Measurements from ENCODE around the gene TMEM19. TPM values are rescaled to one million over a fixed set of nuclear protein-coding genes. Genes with fewer than 3 reads are reported as not detected.

The TMEM19 gene
- total RNA-seq, 1 experiment from 2014 or later: 17.3 TPM

- Histone ChIP-seq H4K8ac (replicated peaks; ENCODE audit: insufficient read length, low read depth, low read length) (no peak overlapping the region), H3K4me1 (ENCODE audit: insufficient read depth, low read length) (no peaks in the 10 kb centered on the region), H2AK5ac (ENCODE audit: insufficient read length, low read length) (no peak overlapping the region), H3K4ac (ENCODE audit: low read depth, low read length) (no peak overlapping the region), H3K23ac (ENCODE audit: insufficient read length, low read depth, low read length) (no peak overlapping the region), H3K79me1 (ENCODE audit: insufficient read depth, low read depth, low read length, poor library complexity, severe bottlenecking) (no peaks in the 10 kb centered on the region), H3K79me2 (ENCODE audit: insufficient read depth, low read length) (no peaks in the 10 kb centered on the region), H2AFZ (ENCODE audit: low read length) (no peak overlapping the region), H3K14ac (ENCODE audit: insufficient read depth, low read length) (no peak overlapping the region), H3K9ac (ENCODE audit: extremely low read depth, insufficient read length, low read length) (no peak overlapping the region), H2BK120ac (ENCODE audit: low read depth, low read length, poor library complexity, severe bottlenecking) (no peak overlapping the region), H3K9me3 (ENCODE audit: control insufficient read depth, low read depth, low read length) (no peaks in the 10 kb centered on the region), H2BK5ac (ENCODE audit: insufficient read length, low read length) (no peak overlapping the region), H3K56ac (ENCODE audit: insufficient read length, low read depth, low read length) (no peak overlapping the region), H3K23me2 (ENCODE audit: insufficient read length, low read depth, low read length, poor library complexity, severe bottlenecking) (no peaks in the 10 kb centered on the region), H2BK12ac (ENCODE audit: insufficient read length, low read depth, low read length) (no peak overlapping the region), H4K91ac (ENCODE audit: insufficient read length, low read depth, low read length) (no peak overlapping the region), H4K20me1 (ENCODE audit: control insufficient read depth, insufficient read depth, insufficient read length) (no peaks in the 10 kb centered on the region), H2BK15ac (ENCODE audit: low read depth, low read length) (no peak overlapping the region), H3K27ac (ENCODE audit: insufficient read length, low read depth, low read length) (no peak overlapping the region), H3K27me3 (ENCODE audit: insufficient read depth, low read length) (no peaks in the 10 kb centered on the region), H2BK20ac (ENCODE audit: low read depth, low read length, poor library complexity, severe bottlenecking) (no peak overlapping the region), H3T11ph (ENCODE audit: low read length) (no peak overlapping the region), H3K18ac (ENCODE audit: insufficient read length, low read depth, low read length) (no peak overlapping the region), H4K5ac (ENCODE audit: insufficient read length, low read depth, low read length) (no peak overlapping the region), H3K4me2 (ENCODE audit: insufficient read depth, insufficient read length, low read length) (no peak overlapping the region)
- Mint-ChIP-seq H3K27me3 (ENCODE audit: low read depth) (no peaks in the 10 kb centered on the region), H3K9me3 (no peaks in the 10 kb centered on the region), H3K4me3 (no peak overlapping the region), H3K36me3 (ENCODE audit: insufficient read depth in 1 of 3, low read depth in 3 of 3) (peaks cover 23 to 75% (median 57%) of the 10 kb centered on the region in 3 experiments; a peak in 6 of 7 replicates), H3K4me1 (no peaks in the 10 kb centered on the region), H3K27ac (peak overlapping the region in 1 of 3 experiments; percentile 59; a peak in 2 of 7 replicates)
- no CpG with 5 or more reads among the region's 2 CpGs for WGBS (ENCODE audit: extremely low coverage, insufficient read length, low lambda C conversion rate)
- TF ChIP-seq CTCF (conservative IDR thresholded peaks at IDR 0.05): peak; percentile 41; the same call in 2 of the 3 replicates
- DNase-seq: peak; percentile 37
Measured at GRCh38 chr12:71639341-71639760, 46.5 kb upstream of the TMEM19 start.
